Vagina (tissue), 2 donors: Measurements from ENCODE around the gene TAF3.

Source experiments
- CTCF ChIP-seq, 3 experiments: fragments of 450-650 bp in 2 of 3; fragments of 200-600 bp in 1 of 3; sonication (generic) in 1 of 3; IDR thresholded peaks; one replicate each; pipeline ENCODE4 v1.5.1; 2017 to 2019; ENCODE audit warnings: antibody characterized with exemption in 3 of 3, mild to moderate bottlenecking in 2 of 3, moderate library complexity in 2 of 3
- POLR2A ChIP-seq, 2 donors: fragments of 450-650 bp; IDR thresholded peaks; one replicate each; pipeline ENCODE4 v1.6.1; 2017; ENCODE audit warnings: antibody characterized with exemption in 2 of 2, mild to moderate bottlenecking in 2 of 2, moderate library complexity in 2 of 2
- POLR2AphosphoS5 ChIP-seq, 2 donors: sonication (generic); formaldehyde crosslinking; IDR thresholded peaks; one replicate each; pipeline ENCODE4 v1.9.0; 2017; ENCODE audit warnings: antibody characterized with exemption in 2 of 2, mild to moderate bottlenecking in 2 of 2, low read depth in 1 of 2; ENCODE audit not compliant: insufficient read depth in 1 of 2

GRCh38 chr10:7817984-7818294, 366 bp upstream of the TAF3 start:
- TF ChIP-seq POLR2AphosphoS5 (IDR thresholded peaks at IDR 0.05; ENCODE audit: insufficient read depth in 1 of 2, low read depth in 1 of 2): no peak
- no peak for TF ChIP-seq CTCF (IDR thresholded peaks at IDR 0.05)
- TF ChIP-seq POLR2A (IDR thresholded peaks at IDR 0.05): no peak
